HG03565 (cell line): ENCODE results near the gene SGPP1.
"Not testable (repeated sequence)": the region's sequence is repeated elsewhere in the genome, so short reads cannot be mapped to it uniquely, and the experiment has no call there.

Experiments
- ATAC-seq: cut with Tn5 transposase; IDR thresholded peaks from one replicate; pipeline ENCODE4 v1.9.1; 2021; ENCODE audit warnings: mild to moderate bottlenecking, moderate library complexity; ENCODE audit not compliant: unreplicated experiment

Gene SGPP1

GRCh38 chr14:63673886-63674497, 53.9 kb downstream of the SGPP1 start:
- ATAC-seq, result no peak

- ATAC-seq, result no peak
Observed at GRCh38 chr14:63673255-63673654, 54.6 kb downstream of the SGPP1 start.

DNA sequence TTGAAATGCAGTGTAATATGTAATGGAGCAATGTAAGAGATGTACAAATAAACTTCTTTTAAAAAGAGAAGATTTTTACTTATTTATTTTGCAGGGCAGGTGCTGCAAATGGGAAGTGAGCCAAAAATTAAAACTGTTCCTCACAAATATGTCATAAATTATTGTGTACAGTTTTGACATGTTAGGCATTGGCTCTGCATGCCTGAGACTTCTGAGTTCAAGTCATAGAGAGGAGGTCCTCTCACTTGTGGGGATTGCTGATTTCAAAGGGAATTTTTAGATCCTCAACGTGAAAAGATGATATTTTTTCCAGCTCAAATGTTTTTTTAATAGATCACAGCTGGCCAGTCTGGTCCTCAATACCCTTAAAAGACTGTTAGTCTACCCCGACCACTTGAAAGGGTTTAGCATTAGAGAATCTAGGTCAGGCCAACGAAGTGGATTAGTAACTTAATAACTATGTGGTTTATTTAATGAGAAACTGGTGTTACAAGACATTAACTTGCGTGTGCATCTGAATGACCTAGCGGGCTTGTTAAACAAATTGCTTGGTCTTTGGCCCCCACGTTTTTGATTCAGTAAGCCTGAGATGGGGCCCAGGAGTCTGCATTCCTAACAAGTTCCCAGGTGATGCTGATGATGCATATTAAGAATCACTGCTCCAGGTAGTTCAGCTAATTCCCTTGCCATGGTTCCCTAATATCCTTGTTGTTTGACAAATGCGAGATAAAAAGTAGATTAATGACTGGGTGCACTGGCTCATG, 55.3 kb downstream of the SGPP1 start:
- ATAC-seq, result peak; percentile 38

- ATAC-seq, result no peak
Observed at GRCh38 chr14:63671987-63672386, 55.9 kb downstream of the SGPP1 start.

GRCh38 chr14:63670692-63671091, 57.2 kb downstream of the SGPP1 start:
- no peak for ATAC-seq

- ATAC-seq, result no peak
Observed at GRCh38 chr14:63666335-63666734, 61.5 kb downstream of the SGPP1 start.

DNA sequence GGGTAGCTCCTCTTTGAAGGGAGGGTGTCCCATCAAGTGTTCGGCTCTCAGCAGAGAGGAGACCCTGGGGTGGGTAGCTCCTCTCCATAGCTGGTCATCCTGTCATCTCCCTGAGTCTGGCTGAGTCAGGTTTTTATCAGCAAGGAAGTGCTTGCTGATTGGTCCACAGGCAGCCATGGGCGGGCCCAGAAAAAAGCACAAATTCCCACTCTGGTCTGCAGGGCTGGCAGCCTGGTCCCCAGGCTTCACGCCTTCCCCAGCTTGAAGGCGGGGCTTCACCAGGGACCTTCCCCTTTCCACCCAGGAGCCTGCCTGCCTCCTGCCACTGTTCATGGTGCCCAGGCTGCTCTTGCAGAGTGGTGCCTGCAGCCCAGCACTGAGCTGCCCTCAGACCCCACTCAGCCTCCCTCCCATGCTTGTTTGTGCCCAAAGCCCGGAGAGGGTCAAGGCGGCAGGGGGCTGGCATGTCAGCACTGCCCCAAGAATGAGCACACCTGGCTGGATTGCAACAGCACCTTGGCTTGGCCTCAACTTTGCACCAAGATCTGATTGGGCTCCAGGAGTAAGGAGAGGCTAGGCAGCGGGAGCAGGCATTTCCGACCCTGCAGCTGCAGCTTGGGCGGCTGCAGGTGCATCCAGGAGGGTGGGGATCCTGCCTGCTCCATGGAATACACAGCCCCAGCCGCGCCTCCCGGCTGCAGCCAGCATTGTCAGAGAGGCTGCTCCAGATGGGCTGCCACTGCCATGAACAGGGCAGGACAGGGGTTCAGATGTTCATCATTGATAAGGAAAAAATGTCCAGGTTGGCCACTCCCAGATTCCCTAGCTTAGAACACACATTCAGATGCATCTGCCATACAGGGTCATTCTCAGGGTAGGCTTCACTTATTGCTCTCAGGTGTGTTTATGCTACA, 64.2 kb downstream of the SGPP1 start:
- no peak for ATAC-seq

DNA sequence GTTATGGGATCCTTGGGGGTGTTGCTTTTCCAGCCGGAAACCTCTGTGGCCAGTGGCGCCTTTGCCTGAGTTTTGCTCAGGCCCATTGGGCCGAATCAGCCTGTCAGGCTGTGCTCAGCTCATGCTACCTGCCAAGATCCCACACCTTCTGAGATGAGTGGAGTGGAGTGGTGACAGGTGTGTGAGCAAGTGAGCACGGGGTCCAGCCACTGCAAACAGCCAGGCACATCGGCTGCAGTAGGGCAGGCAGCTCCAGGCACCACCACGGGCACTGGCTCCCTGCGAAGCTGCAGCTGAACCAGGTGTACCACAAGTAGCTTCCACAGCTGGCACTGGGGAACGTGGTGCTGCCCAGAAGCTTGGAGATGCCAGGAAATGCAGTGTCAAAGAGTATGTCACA, 65.1 kb downstream of the SGPP1 start:
- ATAC-seq, result no peak

DNA sequence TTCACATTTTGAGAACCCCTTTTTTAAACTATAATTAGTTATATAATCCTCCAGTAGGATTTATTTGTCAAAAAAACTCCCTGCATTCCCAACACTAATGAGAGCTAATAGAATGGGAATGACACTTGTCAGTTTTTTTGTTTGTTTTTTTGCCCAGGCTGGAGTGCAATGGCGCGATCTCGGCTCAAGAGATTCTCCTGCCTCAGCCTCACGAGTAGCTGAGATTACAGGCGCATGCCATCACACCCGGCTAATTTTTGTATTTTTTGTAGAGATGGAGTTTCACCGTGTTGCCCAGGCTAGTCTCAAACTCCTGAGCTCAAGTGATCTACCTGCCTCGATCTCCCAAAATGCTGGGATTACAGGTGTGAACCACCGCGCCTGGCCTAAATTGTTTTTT, 66.0 kb downstream of the SGPP1 start:
- ATAC-seq, result not testable (repeated sequence)

DNA sequence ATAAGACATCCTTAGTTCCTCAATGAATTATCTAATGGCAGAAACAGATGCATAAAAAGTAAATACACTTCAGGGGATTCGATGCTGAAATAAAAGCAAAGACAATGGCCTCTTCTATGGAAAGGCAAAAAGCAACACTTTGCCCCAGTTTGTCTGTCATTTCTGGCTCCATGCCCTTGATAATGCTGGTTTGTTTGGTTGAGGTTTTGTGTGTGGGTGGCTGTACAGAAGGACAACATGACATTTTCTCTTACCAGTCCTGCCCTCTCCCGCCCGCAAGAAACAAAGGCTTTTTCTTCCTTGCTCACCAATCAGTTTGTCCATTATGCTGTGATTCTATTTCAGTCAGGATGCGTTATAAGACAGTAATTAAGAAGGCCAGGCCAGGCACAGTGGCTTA, 68.1 kb downstream of the SGPP1 start:
- no peak for ATAC-seq

DNA sequence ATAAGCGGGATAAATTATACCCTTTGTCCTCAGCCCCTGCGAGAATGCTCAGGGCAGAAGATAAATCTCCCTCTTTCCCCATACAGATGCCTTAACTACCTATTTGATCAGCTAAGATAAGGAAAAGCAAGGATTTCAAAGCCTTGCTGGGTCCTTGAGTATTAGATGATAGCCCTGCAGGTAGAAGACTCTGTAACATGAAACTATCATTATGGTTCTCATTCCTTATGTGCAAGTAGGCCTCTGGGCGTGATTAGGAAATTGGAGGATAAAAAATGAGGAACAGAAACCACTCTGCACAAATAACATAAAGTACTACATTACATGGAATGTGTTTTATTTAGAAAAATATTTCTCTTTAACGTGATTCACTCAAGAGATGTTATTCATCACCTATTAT, 71.7 kb downstream of the SGPP1 start:
- no peak for ATAC-seq

DNA sequence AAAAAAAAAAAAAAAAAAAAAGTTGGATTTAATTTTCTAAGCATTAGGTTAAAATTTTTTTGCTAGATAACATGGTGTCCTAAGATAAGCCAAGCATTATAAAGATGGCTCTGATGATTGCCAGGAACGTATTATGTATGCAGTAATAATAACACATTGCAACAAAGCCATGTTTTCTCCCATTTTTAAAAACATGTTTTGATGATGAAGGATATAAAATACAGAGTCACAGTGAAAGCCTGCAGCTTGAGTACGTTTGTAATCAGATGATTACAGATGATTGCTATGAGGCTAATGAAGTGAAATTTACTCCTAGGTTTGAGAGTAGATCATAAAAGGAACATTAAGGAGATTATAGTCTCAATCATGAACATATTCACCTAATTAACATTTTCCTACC, 72.9 kb downstream of the SGPP1 start:
- no peak for ATAC-seq

DNA sequence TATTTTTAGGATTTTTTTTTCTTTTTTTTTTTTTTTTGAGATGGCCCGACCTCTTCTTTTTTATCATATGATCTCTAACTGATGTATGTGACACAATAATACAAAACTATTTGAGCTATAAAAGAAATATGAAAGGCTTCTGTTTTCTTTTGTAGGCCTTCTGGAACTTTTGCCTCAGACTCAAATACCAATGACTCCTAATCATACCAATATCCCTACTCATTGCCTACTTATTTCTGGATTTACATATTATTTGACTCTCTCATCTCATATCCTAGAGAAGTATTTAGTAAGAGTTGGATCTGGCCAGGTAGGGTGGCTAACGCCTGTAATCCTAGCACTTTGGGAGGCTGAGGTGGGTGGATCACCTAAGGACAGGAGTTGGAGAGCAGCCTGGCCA, 73.5 kb downstream of the SGPP1 start:
- no peak for ATAC-seq

DNA sequence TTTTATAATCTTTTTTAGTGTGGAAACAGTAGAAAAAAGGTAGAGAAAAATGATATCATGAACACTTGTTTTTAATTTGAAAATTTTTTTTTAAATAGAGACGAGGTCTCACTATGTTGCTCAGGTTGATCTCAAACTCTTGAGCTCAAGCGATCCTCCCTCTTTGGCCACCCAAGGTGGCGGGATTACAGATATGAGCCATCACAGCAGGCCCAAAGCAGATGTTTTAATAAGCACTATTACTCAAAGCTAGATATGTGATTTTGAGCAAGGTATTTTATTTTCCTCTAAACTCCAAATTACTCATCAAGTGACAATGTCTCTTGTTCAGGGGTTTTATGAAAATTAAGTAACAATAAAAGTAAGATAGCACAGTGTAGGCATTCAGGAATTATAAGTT, 75.5 kb downstream of the SGPP1 start:
- ATAC-seq, result no peak

DNA sequence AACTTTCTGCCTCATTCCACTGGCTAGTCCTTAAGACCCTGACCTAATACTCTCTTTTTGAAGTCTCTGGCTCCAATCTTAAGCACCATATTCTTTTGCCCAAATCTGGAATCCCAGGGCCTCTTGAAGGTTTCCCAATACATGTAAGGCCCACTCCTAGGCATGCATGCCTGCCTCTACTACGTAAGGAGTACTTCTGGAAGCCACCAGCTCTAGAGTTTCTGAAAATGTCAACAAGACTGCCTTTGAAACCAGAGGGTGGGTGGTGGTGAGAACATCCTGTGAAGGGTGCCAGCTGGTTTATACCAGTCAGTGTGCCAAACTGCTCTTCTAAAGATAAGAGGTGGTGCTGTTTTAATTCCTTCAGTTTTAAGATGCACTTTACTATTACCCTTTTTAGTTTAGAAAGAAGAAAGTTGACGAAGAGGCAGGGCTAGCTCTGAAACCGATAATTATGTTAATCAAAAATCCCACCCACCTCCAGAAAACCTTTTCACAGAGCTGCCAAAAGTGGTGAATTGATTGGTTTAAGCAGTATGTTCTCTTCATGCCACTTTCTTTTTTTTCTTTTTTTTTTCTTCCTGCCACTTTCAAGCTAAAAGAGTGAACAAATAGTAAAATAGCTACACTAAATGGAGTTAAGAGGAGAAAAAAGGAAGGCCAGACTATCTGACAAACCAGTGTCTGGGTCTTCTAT, 77.5 kb downstream of the SGPP1 start:
- no peak for ATAC-seq

GRCh38 chr14:63647696-63648410, 80.0 kb downstream of the SGPP1 start:
- no peak for ATAC-seq

DNA sequence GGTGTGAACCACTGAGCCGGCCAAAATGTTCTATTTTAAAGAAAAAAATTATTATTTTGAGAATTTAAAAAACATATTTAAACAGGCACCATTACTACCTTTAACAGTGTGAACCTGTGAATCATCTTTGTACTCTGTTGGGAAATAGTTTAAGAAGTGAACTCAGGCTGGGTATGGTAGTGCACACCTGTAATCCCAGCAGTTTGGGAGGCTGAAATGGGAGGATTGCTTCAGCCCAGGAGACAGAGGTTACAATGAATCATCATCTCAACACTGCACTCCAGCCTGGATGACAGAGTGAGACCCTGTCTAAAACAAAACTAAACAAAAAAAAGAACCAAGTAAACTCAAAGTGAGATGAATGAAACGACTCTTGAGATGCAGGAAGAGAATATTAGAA, 83.1 kb downstream of the SGPP1 start:
- no peak for ATAC-seq

GRCh38 chr14:63642656-63643382, 85.0 kb downstream of the SGPP1 start:
- ATAC-seq, result no peak

- peak; percentile 51 for ATAC-seq
Observed at GRCh38 chr14:63642229-63642611, 85.6 kb downstream of the SGPP1 start.
